Mammary epithelial cell (primary cell): ENCODE measurements around the gene EXOC6B.

Source experiments
- CTCF ChIP-seq, 2 donors: IDR thresholded peaks in 1 of 2; conservative IDR thresholded peaks in 1 of 2; 2 replicates each; pipeline ENCODE4 v1.5.1; 2011 to 2012; ENCODE audit warnings: inconsistent platforms in 2 of 2, low read length in 2 of 2, mild to moderate bottlenecking in 2 of 2, control low read depth in 1 of 2, low read depth in 1 of 2; ENCODE audit not compliant: insufficient read depth in 1 of 2; ENCODE audit errors: extremely low read depth in 1 of 2
- EZH2 ChIP-seq: IDR thresholded peaks from 2 replicates; pipeline ENCODE4 v1.6.1; 2012; ENCODE audit warnings: low read length, inconsistent platforms, borderline replicate concordance

DNA sequence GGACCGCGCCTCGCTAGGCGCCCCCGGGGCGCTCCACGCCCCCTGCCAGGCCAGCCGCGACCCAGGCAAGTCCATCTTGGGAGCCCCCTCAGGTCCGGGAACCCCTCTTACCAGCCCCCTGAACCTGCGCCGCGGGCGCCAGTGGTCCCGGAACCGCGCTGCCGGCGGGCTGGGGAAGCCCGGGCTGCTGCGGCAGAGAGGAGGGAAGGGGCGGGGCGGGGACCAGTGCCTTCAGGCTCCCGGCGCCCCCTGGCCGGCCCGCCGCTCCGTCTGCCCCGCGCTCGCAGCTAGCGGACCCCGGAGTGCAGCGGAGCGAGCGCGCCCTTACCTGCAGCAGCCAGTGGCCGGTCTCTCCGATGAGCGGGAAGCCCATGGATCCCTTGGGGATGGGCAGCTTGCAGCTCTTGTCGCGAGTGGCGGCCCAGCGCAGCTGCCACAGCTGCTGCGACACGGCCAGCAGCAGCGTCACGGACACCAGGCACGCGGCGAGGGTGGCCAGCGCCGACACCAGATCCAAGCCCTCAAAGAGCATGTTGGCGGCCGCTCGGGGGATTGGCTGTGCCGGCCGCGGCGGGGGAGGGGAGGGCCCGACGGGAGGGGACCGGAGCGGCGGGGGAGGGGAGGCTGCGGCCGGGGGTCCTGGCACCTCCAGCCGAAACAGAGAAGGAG lies 678.4 kb downstream of the EXOC6B start, which contains the start of gene CYP26B1:
- TF ChIP-seq CTCF (conservative IDR thresholded peaks at IDR 0.05 in 1 of 2, IDR thresholded peaks at IDR 0.05 in 1 of 2; ENCODE audit: extremely low read depth in 1 of 2, insufficient read depth in 1 of 2, low read depth in 1 of 2, low read length in 2 of 2), result no peak
- TF ChIP-seq EZH2, result no peak
